Subcutaneous abdominal adipose tissue (tissue), 5 donors: ENCODE measurements around the gene HLA-E.
"Not testable (repeated sequence)": the region's sequence is repeated elsewhere in the genome, so short reads cannot be mapped to it uniquely, and the experiment has no call there.

Experiments
- H3K27ac ChIP-seq: one replicate; pipeline ENCODE4 v1.7.0; 2013; ENCODE audit warnings: low read depth, mild to moderate bottlenecking, inconsistent platforms, low read length, moderate library complexity
- H3K27me3 ChIP-seq, 5 donors: one replicate each; pipeline ENCODE4 v1.7.0; 2013; ENCODE audit warnings: low read length in 5 of 5, inconsistent platforms in 1 of 5; ENCODE audit not compliant: control insufficient read depth in 5 of 5, insufficient read depth in 4 of 5
- H3K36me3 ChIP-seq, 5 donors: one replicate each; pipeline ENCODE4 v1.7.0; 2013; ENCODE audit warnings: low read length in 5 of 5; ENCODE audit not compliant: control insufficient read depth in 5 of 5, insufficient read depth in 5 of 5
- H3K4me1 ChIP-seq, 5 donors: one replicate each; pipeline ENCODE4 v1.7.0; 2013; ENCODE audit warnings: low read length in 5 of 5, mild to moderate bottlenecking in 3 of 5, moderate library complexity in 1 of 5; ENCODE audit not compliant: control insufficient read depth in 5 of 5, insufficient read depth in 5 of 5
- H3K4me3 ChIP-seq, 5 donors: one replicate each; pipeline ENCODE4 v1.7.0; 2013; ENCODE audit warnings: low read length in 5 of 5, low read depth in 1 of 5
- H3K9ac ChIP-seq, 5 donors: one replicate each; pipeline ENCODE4 v1.7.0; 2013; ENCODE audit warnings: low read length in 5 of 5, mild to moderate bottlenecking in 4 of 5, moderate library complexity in 3 of 5
- H3K9me3 ChIP-seq, 5 donors: one replicate each; pipeline ENCODE4 v1.7.0; 2013; ENCODE audit warnings: low read length in 5 of 5; ENCODE audit not compliant: control insufficient read depth in 5 of 5
- donor health status: healthy.
- donor health status: healthy.
- donor health status: healthy.
- donor health status: healthy.
- donor health status: healthy.

Gene HLA-E

DNA sequence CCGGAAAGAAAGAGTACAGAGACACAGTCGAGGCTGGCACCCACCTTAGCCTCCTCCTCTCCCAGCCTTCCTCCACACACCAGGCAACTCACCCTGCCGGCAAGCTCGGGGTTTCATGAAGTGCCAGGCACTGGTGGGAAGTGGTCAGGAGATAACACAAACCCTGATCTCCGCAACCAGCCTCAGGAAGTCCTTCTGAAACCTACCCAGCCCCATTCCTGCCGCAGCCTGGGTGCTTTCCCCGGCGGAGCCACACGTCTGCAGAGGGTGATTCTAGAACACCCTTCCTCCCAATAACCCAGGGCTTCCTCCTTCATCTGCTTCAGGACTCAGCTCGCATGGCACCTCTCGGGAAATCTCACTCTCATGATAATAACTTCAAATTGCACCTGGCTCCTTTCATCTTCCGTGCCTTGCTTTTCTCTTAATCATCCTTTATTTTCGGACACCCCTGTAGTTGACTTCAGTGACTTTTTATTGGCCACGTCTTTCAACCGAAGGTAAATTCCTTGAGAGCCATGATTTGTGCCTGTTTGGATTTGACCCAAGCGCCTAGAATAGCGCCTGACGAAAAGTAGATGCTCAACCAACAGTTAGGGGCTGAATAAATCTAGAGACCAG is 8.7 kb upstream of the HLA-E start:
- Histone ChIP-seq H3K9me3 (no peaks in the 10 kb centered on the region), H3K36me3 (no peaks in the 10 kb centered on the region), H3K4me3 (no peak overlapping the region), H3K4me1 (peaks cover 2 to 10% (median 3%) of the 10 kb centered on the region in 5 donors), H3K9ac (no peak overlapping the region), H3K27ac (no peak overlapping the region), H3K27me3 (peaks cover 17 to 33% (median 22%) of the 10 kb centered on the region in 5 donors)

DNA sequence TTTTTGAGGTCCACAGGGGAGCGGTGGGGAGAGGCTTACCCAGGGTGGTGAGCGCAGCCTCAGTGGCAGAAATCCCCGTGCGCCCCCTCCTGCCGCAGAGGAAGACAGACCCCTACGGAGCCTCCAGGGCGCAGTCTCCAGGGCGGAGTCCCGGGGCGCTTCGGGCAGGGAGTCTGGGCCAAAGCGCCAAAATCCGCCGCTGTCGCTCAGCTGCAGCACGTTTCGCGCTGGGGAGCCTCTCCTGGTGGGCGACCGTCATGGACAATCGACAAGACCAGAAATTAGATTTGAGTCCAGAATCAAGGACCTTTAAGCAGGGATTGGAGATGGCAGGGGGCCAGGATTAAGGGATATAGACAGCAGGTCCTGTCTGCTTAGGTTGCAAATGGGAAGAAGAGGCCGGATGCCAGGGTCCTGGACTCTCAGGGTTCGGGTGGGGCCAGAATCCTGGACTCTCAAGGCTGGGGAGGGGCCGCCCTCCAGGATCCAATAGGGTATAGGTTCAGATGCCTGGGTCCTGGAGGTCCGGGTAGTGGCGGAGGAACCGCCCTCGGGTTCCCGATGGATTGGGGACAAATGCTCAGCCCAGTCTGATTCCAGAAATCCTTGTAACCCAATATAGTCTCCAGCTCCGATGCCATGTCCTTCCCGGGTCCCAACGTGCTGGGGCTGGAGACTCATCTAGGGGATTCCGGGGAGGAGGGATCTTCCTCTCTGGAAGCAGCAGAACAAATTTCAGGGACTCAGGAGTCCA is 7.9 kb upstream of the HLA-E start:
- no peaks in the 10 kb centered on the region for H3K36me3 ChIP-seq
- no peak overlapping the region for H3K4me3 ChIP-seq
- no peak overlapping the region for H3K9ac ChIP-seq
- H3K27ac ChIP-seq: no peak overlapping the region
- peaks cover 2 to 10% (median 3%) of the 10 kb centered on the region in 5 donors for H3K4me1 ChIP-seq
- no peaks in the 10 kb centered on the region for H3K9me3 ChIP-seq
- peaks cover 17 to 28% (median 22%) of the 10 kb centered on the region in 5 donors for H3K27me3 ChIP-seq

DNA sequence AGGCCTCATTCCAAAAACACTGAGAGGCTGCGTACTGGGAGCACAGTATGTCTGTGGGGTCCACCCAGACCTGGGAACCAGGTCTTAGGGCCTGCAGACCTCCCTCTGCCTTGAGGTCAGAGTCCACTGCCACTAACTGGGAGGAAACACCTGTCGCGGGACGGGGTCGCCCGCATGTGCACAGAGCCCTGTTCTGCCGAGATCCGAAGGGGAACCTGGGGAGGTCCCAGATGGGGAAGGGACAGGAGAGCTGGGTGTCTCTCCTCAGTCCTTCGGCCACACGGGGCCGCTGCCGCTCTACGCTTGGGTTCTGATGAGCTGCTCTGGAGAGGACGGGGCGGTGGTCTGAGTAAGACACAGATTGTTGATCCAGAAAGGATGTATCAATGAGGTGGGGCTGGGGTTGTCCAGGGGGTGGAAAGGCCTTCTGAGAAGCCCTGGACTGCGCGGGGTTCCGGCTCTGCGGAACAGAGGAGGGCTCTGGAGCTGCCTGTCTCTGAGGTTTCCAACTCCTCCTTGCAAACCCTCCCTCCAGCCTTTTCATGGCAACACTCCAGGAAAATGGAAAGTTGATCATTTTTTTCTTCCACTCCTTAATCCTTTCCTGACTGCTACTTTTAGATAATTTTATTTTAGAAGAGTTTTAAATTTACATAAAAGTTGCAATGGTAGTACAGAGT is 7.2 kb upstream of the HLA-E start:
- peaks cover 17 to 26% (median 22%) of the 10 kb centered on the region in 5 donors for H3K27me3 ChIP-seq
- not testable (repeated sequence) for H3K36me3 ChIP-seq, H3K9me3 ChIP-seq, H3K4me3 ChIP-seq, H3K9ac ChIP-seq, H3K4me1 ChIP-seq, H3K27ac ChIP-seq

DNA sequence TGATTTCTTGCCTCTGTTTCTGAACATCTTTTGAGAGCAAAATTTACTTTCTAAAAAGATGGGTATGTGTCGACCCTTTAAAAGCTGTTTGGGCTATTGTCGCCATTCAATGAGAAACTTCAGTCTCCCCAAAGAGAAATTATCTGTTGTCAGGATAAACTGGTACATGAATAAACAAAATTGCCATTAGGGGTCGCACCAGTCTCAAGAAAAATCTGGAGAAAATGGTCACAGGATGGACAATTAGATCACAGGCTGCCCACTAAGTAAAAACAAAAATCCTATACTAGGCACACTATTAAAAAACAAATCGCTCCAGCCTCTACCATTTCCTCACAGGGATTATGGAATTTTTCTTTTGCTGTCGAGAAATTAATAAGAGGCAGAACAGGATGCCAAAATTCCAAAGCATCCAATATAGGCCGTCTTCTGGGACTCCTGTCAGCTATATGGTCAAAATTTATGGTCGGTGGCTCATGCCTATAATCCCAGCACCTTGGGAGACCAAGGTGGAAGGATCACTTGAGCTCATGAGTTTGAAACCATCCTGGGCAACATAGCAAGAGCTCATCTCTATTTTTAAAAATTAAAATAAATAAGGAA is 5.5 kb upstream of the HLA-E start:
- no peak overlapping the region for H3K27ac ChIP-seq
- no peak overlapping the region for H3K4me3 ChIP-seq
- H3K27me3 ChIP-seq: peaks cover 17 to 24% (median 22%) of the 10 kb centered on the region in 5 donors
- H3K4me1 ChIP-seq: peaks cover 2 to 10% (median 3%) of the 10 kb centered on the region in 5 donors
- no peaks in the 10 kb centered on the region for H3K9me3 ChIP-seq
- no peaks in the 10 kb centered on the region for H3K36me3 ChIP-seq
- no peak overlapping the region for H3K9ac ChIP-seq

DNA sequence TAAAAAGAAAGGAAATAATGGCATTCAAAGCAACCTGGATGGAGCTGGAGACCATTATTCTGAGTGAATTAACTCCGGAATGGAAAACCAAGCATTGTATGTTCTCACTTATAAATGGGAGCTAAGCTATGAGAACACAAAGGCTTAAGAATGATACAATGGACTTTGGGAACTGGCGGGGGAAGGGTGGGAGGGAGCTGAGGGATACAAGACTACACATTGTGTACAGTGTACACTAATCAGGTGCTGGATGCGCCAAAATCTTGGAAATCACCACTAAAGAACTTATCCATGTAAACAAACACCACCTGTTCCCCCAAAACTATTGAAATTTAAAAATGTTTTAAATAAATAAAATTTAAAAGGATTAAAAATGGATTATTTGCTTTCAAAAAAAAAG is 4.1 kb upstream of the HLA-E start:
- Histone ChIP-seq H3K27ac (no peak overlapping the region), H3K4me3 (no peak overlapping the region), H3K4me1 (peaks cover 4 to 16% (median 5%) of the 10 kb centered on the region in 5 donors), H3K27me3 (peaks cover 17 to 18% (median 18%) of the 10 kb centered on the region in 5 donors), H3K36me3 (peaks cover 0 to 2% (median 1%) of the 10 kb centered on the region in 5 donors), H3K9me3 (no peaks in the 10 kb centered on the region), H3K9ac (no peak overlapping the region)

DNA sequence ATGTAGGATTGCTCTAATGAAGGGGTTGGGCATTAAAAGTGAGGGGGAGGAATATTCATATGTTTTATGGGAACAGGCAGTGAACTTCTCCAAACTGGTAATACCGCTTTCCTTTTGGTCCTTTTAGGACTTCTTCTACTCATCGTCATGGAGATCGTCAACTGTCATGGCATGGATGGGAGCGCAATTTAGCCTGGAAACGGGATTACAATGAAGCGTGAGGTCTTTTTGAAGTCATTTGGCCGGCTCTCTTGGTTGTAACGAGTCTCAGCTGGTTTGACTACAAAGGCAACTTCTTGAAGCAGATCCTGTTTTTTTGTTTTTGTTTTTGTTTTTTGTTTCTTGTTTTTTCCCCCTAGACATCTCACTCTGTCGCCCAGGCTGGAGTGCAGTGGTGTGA is 1.4 kb upstream of the HLA-E start:
- peaks cover 0 to 28% (median 27%) of the 10 kb centered on the region in 5 donors for H3K36me3 ChIP-seq
- H3K9me3 ChIP-seq: no peaks in the 10 kb centered on the region
- H3K27ac ChIP-seq: no peak overlapping the region
- no peak overlapping the region for H3K9ac ChIP-seq
- H3K27me3 ChIP-seq: no peaks in the 10 kb centered on the region
- H3K4me1 ChIP-seq: peaks cover 6 to 32% (median 22%) of the 10 kb centered on the region in 5 donors
- H3K4me3 ChIP-seq: no peak overlapping the region

DNA sequence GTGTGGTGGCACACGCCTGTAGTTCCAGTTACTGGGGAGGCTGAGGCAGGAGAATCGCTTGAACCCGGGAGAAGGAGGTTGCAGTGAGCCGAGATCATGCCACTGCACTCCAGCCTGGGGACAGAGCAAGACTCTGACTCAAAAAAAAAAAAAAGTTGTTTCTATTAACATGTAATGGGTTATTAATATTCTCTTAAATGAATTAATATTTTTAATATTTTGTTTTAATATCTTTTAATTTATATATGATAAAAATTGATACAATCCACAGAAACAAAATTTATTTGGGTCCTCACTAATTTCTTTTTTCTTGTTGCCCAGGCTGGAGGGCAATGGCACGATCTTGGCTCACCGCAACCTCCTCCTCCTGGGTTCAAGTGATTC is 620 bp upstream of the HLA-E start:
- H3K9ac ChIP-seq, H3K27me3 ChIP-seq, H3K9me3 ChIP-seq: not testable (repeated sequence)
- Histone ChIP-seq H3K27ac (peak overlapping the region; percentile 97), H3K4me1 (peaks cover 6 to 39% (median 22%) of the 10 kb centered on the region in 5 donors), H3K36me3 (peaks cover 0 to 35% (median 32%) of the 10 kb centered on the region in 5 donors), H3K4me3 (peak overlapping the region in 4 of 5 donors; percentile 63 to 98 (median 98))

DNA sequence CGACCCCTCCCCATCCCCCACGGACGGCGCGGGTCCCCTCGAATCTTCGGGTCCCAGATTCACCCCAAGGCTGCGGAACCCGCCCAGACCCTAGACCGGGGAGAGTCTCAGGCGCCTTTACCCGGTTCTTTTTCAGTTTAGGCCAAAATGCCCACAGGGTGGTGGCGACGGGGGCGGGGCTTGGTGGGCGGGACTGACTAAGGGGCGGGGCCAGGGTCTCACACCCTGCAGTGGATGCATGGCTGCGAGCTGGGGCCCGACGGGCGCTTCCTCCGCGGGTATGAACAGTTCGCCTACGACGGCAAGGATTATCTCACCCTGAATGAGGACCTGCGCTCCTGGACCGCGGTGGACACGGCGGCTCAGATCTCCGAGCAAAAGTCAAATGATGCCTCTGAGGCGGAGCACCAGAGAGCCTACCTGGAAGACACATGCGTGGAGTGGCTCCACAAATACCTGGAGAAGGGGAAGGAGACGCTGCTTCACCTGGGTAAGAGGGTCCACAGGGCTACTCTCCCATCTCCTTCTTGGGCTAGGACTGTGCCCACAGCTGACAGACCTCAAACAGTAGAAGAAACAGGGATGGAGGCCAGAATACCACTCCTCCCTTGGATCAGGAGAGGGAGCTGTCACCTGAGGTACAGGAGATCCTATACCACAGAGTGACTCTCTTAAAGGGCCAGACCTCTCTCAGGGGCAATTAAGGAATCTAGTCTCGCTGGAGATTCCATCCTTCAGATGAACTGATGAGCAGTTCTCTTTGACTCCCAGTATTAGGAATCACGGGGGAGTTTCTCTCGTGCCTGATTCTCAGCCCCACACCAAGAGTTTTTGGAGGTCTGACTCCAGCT is 942 bp downstream of the HLA-E start:
- Histone ChIP-seq H3K4me1 (peaks cover 6 to 48% (median 27%) of the 10 kb centered on the region in 5 donors), H3K9me3 (no peaks in the 10 kb centered on the region), H3K4me3 (peak overlapping the region; percentile 79 to 98 (median 97)), H3K27ac (peak overlapping the region; percentile 97), H3K27me3 (no peaks in the 10 kb centered on the region), H3K9ac (peak overlapping the region; percentile 87 to 96 (median 96)), H3K36me3 (peaks cover 0 to 41% (median 36%) of the 10 kb centered on the region in 5 donors)

DNA sequence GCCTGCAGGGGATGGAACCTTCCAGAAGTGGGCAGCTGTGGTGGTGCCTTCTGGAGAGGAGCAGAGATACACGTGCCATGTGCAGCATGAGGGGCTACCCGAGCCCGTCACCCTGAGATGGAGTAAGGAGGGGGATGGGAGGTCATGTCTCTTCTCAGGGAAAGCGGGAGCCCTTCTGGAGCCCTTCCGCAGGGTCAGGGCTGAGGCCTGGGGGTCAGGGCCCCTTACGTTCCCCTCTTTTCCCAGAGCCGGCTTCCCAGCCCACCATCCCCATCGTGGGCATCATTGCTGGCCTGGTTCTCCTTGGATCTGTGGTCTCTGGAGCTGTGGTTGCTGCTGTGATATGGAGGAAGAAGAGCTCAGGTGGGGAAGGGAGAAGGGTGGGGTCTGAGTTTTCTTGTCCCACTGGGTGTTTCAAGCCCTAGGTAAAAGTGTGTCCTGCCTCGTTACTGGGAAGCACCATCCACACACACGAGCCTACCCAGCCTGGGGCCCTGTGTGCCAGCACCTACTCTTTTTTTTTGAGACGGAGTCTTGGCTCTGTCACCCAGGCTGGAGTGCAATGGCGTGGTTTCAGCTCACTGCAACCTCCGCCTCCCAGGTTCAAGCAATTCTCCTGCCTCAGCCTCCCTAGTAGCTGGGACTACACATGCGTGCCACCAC is 2.1 kb downstream of the HLA-E start:
- H3K9ac ChIP-seq: peak overlapping the region in 4 of 5 donors; percentile 20 to 58 (median 43)
- peak overlapping the region; percentile 79 to 98 (median 97) for H3K4me3 ChIP-seq
- peaks cover 8 to 53% (median 27%) of the 10 kb centered on the region in 5 donors for H3K4me1 ChIP-seq
- H3K27ac ChIP-seq: peak overlapping the region; percentile 97
- H3K27me3 ChIP-seq, H3K9me3 ChIP-seq: not testable (repeated sequence)
- peaks cover 0 to 41% (median 36%) of the 10 kb centered on the region in 5 donors for H3K36me3 ChIP-seq
